GM12878 (cell line): ENCODE results near the gene DDX4. TPM values are rescaled to one million over a fixed set of nuclear protein-coding genes. Genes with fewer than 3 reads are reported as not detected.

ENCODE experiments used
- ATAC-seq: fragments of 200-7000 bp; cut with Tn5 transposase; 3 replicates; pipeline ENCODE4 v1.9.1; 2020; ENCODE audit warnings: mild to moderate bottlenecking, moderate library complexity
- BruUV-seq: library from RNA; stranded (reverse); fragments of 400-500 nt; replicated peaks from 2 replicates; lab custom pipeline; 2021; lab: Mats Ljungman, UMichigan
- CTCF ChIA-PET: fragments of 300-600 bp; sonication (Branson Sonifier 250); formaldehyde crosslinking; extraction: SDS; loops from one replicate; lab custom pipeline; 2021; ENCODE audit warnings: inconsistent platforms; lab: Yijun Ruan, JAX
- POLR2A ChIA-PET: fragments of 350-600 bp; formaldehyde crosslinking; extraction: SDS; loops from one replicate; lab custom pipeline; 2021; ENCODE audit warnings: inconsistent platforms; lab: Charles Lee
- RAD21 ChIA-PET: fragments of 300-600 bp; sonication (Branson Sonifier 250); formaldehyde crosslinking; loops from one replicate; lab custom pipeline; 2023; ENCODE audit warnings: antibody characterized with exemption; ENCODE audit not compliant: unreplicated experiment; lab: Charles Lee
- SMC1A ChIA-PET: fragments of 300-600 bp; sonication (Branson Sonifier 250); formaldehyde crosslinking; loops from one replicate; lab custom pipeline; 2023; ENCODE audit not compliant: unreplicated experiment, uncharacterized antibody; lab: Charles Lee
- DNase-seq: peaks from one replicate; pipeline ENCODE4 v3.0.0-alpha.2; 2011; ENCODE audit warnings: low read depth, low spot score
- FAIRE-seq: peaks from 3 replicates; lab custom pipeline; 2011; peaks lifted over from hg19 to GRCh38; lab: Jason Lieb, UNC
- H2AFZ ChIP-seq: 2 replicates; pipeline ENCODE4 v1.6.0; 2011; ENCODE audit warnings: low read depth, low read length, control low read depth; ENCODE audit not compliant: control insufficient read depth
- H3K27ac ChIP-seq: 2 replicates; pipeline ENCODE4 v1.5.1; 2011; ENCODE audit warnings: control low read depth; ENCODE audit not compliant: control insufficient read depth, insufficient read depth
- H3K27me3 ChIP-seq, 2 experiments: replicated peaks in 1 of 2; 2 replicates each; pipeline versions ENCODE4 v1.6.0 to v1.6.1; 2011; ENCODE audit warnings: low read length in 1 of 2; ENCODE audit not compliant: control insufficient read depth in 2 of 2, insufficient read depth in 2 of 2
- H3K36me3 ChIP-seq, 2 experiments: 2 replicates each; pipeline ENCODE4 v1.5.1; 2011; ENCODE audit warnings: low read length in 1 of 2; ENCODE audit not compliant: control insufficient read depth in 2 of 2, insufficient read depth in 2 of 2
- H3K4me1 ChIP-seq: 2 replicates; pipeline ENCODE4 v1.6.1; 2011; ENCODE audit warnings: mild to moderate bottlenecking, low read length, moderate library complexity, mixed read lengths; ENCODE audit not compliant: control insufficient read depth, insufficient read depth
- H3K4me2 ChIP-seq: 2 replicates; pipeline ENCODE4 v1.6.0; 2011; ENCODE audit warnings: control low read depth; ENCODE audit not compliant: control insufficient read depth, insufficient read depth
- H3K4me3 ChIP-seq: fragments of 200-600 bp; sonication (generic); 2 replicates; pipeline ENCODE4 v1.5.1; 2016
- H3K79me2 ChIP-seq: 2 replicates; pipeline ENCODE4 v1.6.0; 2011; ENCODE audit warnings: low read length; ENCODE audit not compliant: control insufficient read depth, insufficient read depth
- H3K9ac ChIP-seq: 2 replicates; pipeline ENCODE4 v1.8.0; 2011; ENCODE audit warnings: low read length, control low read depth, mixed read lengths; ENCODE audit not compliant: control insufficient read depth, insufficient read depth
- H3K9me3 ChIP-seq: replicated peaks from 3 replicates; pipeline ENCODE4 v1.5.1; 2011; ENCODE audit warnings: mild to moderate bottlenecking, low read length; ENCODE audit not compliant: control insufficient read depth, insufficient read depth
- H4K20me1 ChIP-seq: 2 replicates; pipeline ENCODE4 v1.6.0; 2011; ENCODE audit not compliant: control insufficient read depth, insufficient read depth
- ATF7 ChIP-seq: fragments of 450-650 bp; IDR thresholded peaks from 2 replicates; pipeline ENCODE4 v1.6.1; 2016; ENCODE audit warnings: low read depth, mild to moderate bottlenecking
- HDGF ChIP-seq: fragments of 450-650 bp; IDR thresholded peaks from 2 replicates; pipeline ENCODE4 v1.6.1; 2016; ENCODE audit warnings: antibody characterized with exemption
- LARP7 ChIP-seq: fragments of 450-650 bp; IDR thresholded peaks from 2 replicates; pipeline ENCODE4 v1.6.1; 2017; ENCODE audit warnings: mild to moderate bottlenecking
- MEF2B ChIP-seq: fragments of 450-650 bp; IDR thresholded peaks from 2 replicates; pipeline ENCODE4 v1.6.1; 2018; ENCODE audit warnings: mild to moderate bottlenecking, moderate library complexity; ENCODE audit not compliant: partially characterized antibody, poor library complexity, severe bottlenecking
- MTA3 ChIP-seq: IDR thresholded peaks from 2 replicates; pipeline ENCODE4 v1.6.1; 2012; ENCODE audit warnings: low read length, inconsistent platforms, borderline replicate concordance
- NR2C1 ChIP-seq: fragments of 450-650 bp; IDR thresholded peaks from 2 replicates; pipeline ENCODE4 v1.6.1; 2017; ENCODE audit warnings: antibody characterized with exemption, mild to moderate bottlenecking, moderate library complexity
- PML ChIP-seq: IDR thresholded peaks from 2 replicates; pipeline ENCODE4 v1.6.1; 2012; ENCODE audit warnings: low read length, inconsistent platforms
- RUNX3 ChIP-seq: IDR thresholded peaks from 2 replicates; pipeline ENCODE4 v1.6.1; 2012; ENCODE audit warnings: low read length, inconsistent platforms
- SMC3 ChIP-seq: IDR thresholded peaks from 2 replicates; pipeline ENCODE4 v1.6.1; 2011; ENCODE audit warnings: low read length, improper control_type of control experiment, borderline replicate concordance
- SREBF1 ChIP-seq: IDR thresholded peaks from 2 replicates; pipeline ENCODE4 v1.6.1; 2012; ENCODE audit warnings: mild to moderate bottlenecking, low read length
- TBL1XR1 ChIP-seq: IDR thresholded peaks from 2 replicates; pipeline ENCODE4 v1.6.1; 2012; ENCODE audit warnings: low read depth, low read length, improper control_type of control experiment
- YBX1 ChIP-seq: fragments of 450-650 bp; IDR thresholded peaks from 2 replicates; pipeline ENCODE4 v1.6.1; 2016; ENCODE audit warnings: antibody characterized with exemption
- WGBS: methylation state at CpG from one replicate; pipeline ENCODE4 v1.1.6; 2016; ENCODE audit warnings: low lambda C conversion rate; ENCODE audit not compliant: insufficient replicate concordance, insufficient coverage; ENCODE audit errors: missing lambda C conversion rate; 5-methylcytosine and 5-hydroxymethylcytosine counted together
- in situ Hi-C: fragments of 300-500 bp; cut with MboI; formaldehyde crosslinking; loops from 9 replicates; pipeline ENCODE4 v1.14.3; 2018; ENCODE audit warnings: mixed read lengths
- intact Hi-C: fragments of 100-400 bp; cut with micrococcal nuclease; formaldehyde crosslinking; loops from one replicate; pipeline ENCODE4 v1.14.2; 2022; ENCODE audit not compliant: unreplicated experiment
- polyA plus RNA-seq, 11 experiments: library from polyadenylated mRNA; depleted of rRNA in 4 of 11; unstranded in 6 of 11; stranded (reverse) in 5 of 11; fragments of >200 nt; fragmentation: Nextera tagmentation in 4 of 11; fragmentation: Illumina TruSeq in 1 of 11; extraction: Ambion mirVana in 4 of 11; extraction: Trizol in 1 of 11; gene quantifications; 1 replicate in 1 of 11; 2 replicates in 10 of 11; pipeline versions ENCODE4 v1.2.1 to v1.2.3, GENCODE V29; 2011 to 2016; ENCODE audit warnings: inconsistent platforms in 2 of 11, missing spikeins in 2 of 11, low read depth in 1 of 11
- total RNA-seq, 4 experiments: library from RNA; depleted of rRNA in 3 of 4; stranded (reverse); fragments of >200 nt in 3 of 4; fragmentation: Illumina TruSeq in 1 of 4; extraction: Trizol in 1 of 4; gene quantifications; 2 replicates each; pipeline versions ENCODE4 v1.2.1 to v1.2.3, GENCODE V29; 2013 to 2021
- TF ChIP-seq, protein P1 (sequence below): fragments of 450-650 bp; IDR thresholded peaks from 2 replicates; pipeline ENCODE4 v1.6.1; 2017; ENCODE audit warnings: mild to moderate bottlenecking, moderate library complexity
- TF ChIP-seq, protein P2 (sequence below): IDR thresholded peaks from 2 replicates; pipeline ENCODE4 v1.6.1; 2011; ENCODE audit warnings: low read depth, mild to moderate bottlenecking, low read length, moderate library complexity, borderline replicate concordance; ENCODE audit errors: extremely low read depth
- TF ChIP-seq, protein P3 (sequence below): IDR thresholded peaks from 2 replicates; pipeline ENCODE4 v1.6.1; 2011; ENCODE audit warnings: low read depth, low read length, improper control_type of control experiment, borderline replicate concordance

Gene DDX4
- total and polyA plus RNA-seq, 10 of the 15 experiments (the other 5 are each of a cell fraction or from before 2014, with no cell fraction given), result 0.05 to 0.36 (median 0.09) TPM; not detected in 4

DNA sequence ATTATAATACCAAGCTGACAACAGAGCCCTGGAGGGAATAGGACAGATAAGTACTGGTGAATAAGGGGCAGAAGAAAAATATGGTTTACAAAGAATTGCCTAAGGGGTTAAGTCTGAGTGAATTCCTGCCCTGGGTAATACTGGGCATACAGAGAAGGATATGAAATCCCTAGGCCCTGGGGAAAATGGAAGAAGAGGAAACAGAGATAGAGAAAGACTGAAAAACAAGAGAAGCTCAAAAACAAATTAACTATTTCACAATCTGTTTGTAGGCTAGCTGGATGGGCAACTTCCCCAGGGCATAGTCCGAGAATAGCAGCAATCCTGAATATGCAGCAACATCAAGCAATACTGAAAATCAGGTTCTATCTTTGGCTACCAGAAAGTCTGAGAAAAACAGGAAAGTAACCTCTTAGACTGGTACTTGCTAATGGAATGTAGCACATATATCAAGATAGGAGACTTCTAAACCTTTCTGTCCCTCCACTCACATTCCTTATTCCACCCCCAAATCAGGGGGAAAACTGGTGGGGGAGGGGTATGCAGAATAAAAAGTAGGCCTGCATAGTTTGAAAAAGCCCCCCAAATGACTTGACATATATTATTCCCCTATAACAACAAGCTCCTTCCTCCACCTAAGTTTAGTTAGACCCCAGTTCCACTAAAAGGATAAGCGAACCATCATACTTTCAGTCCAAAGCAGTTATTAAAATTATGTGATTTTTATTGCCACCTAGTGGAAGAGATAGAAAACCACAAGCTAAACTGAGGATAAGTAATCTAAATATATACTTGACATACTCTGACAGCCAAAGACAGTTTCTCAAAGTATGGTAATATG, 46.4 kb upstream of the DDX4 start (continued):
- TF ChIP-seq SMC3, result peak; percentile 59
- TF ChIP-seq, protein P1, sequence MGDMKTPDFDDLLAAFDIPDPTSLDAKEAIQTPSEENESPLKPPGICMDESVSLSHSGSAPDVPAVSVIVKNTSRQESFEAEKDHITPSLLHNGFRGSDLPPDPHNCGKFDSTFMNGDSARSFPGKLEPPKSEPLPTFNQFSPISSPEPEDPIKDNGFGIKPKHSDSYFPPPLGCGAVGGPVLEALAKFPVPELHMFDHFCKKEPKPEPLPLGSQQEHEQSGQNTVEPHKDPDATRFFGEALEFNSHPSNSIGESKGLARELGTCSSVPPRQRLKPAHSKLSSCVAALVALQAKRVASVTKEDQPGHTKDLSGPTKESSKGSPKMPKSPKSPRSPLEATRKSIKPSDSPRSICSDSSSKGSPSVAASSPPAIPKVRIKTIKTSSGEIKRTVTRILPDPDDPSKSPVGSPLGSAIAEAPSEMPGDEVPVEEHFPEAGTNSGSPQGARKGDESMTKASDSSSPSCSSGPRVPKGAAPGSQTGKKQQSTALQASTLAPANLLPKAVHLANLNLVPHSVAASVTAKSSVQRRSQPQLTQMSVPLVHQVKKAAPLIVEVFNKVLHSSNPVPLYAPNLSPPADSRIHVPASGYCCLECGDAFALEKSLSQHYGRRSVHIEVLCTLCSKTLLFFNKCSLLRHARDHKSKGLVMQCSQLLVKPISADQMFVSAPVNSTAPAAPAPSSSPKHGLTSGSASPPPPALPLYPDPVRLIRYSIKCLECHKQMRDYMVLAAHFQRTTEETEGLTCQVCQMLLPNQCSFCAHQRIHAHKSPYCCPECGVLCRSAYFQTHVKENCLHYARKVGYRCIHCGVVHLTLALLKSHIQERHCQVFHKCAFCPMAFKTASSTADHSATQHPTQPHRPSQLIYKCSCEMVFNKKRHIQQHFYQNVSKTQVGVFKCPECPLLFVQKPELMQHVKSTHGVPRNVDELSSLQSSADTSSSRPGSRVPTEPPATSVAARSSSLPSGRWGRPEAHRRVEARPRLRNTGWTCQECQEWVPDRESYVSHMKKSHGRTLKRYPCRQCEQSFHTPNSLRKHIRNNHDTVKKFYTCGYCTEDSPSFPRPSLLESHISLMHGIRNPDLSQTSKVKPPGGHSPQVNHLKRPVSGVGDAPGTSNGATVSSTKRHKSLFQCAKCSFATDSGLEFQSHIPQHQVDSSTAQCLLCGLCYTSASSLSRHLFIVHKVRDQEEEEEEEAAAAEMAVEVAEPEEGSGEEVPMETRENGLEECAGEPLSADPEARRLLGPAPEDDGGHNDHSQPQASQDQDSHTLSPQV, result no peak
- TF ChIP-seq TBL1XR1, result no peak
- TF ChIP-seq MTA3, result no peak
- TF ChIP-seq LARP7, result no peak

DNA sequence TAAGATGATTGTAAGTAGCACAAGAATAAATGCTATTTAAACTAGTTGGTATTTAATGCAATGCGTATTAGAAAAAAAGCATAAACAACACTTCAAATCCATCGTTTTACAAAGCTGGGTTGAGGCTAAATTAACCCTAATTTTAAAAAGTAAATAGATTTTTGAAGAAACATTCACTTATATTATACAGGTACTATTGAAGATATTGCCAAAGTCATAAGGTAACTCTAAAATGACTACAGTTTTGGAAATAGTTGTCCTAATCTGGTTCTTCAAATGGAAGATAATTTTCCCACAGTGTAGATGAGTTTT, 45.8 kb upstream of the DDX4 start:
- FAIRE-seq, result no peak
- intact Hi-C loops, result loop anchor here (1.0 to 10.0 kb wide), 5 partner anchors 157 to 510 kb away; partner anchors contain the start of genes MCIDAS and PLPP1
- WGBS, result 76% methylated on average over 2 of the region's 2 CpGs
- TF ChIP-seq PML (no peak), YBX1 (no peak), MEF2B (no peak), HDGF (no peak), RUNX3 (no peak), SREBF1 (no peak), NR2C1 (no peak), ATF7 (no peak)
- TF ChIP-seq, protein P2, sequence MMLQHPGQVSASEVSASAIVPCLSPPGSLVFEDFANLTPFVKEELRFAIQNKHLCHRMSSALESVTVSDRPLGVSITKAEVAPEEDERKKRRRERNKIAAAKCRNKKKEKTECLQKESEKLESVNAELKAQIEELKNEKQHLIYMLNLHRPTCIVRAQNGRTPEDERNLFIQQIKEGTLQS, result no peak
- TF ChIP-seq, protein P3, sequence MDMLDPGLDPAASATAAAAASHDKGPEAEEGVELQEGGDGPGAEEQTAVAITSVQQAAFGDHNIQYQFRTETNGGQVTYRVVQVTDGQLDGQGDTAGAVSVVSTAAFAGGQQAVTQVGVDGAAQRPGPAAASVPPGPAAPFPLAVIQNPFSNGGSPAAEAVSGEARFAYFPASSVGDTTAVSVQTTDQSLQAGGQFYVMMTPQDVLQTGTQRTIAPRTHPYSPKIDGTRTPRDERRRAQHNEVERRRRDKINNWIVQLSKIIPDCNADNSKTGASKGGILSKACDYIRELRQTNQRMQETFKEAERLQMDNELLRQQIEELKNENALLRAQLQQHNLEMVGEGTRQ, result no peak

More for the DNA sequence above, 45.8 kb upstream of the DDX4 start:
- Histone ChIP-seq H3K9ac (no peak overlapping the region), H2AFZ (no peak overlapping the region), H3K9me3 (no peaks in the 10 kb centered on the region; the same call in 2 of the 3 replicates), H3K36me3 (no peaks in the 10 kb centered on the region; a peak in 1 of 4 replicates), H4K20me1 (no peaks in the 10 kb centered on the region), H3K27me3 (no peaks in the 10 kb centered on the region), H3K4me3 (no peak overlapping the region), H3K79me2 (no peaks in the 10 kb centered on the region), H3K4me2 (no peak overlapping the region), H3K27ac (no peak overlapping the region), H3K4me1 (no peaks in the 10 kb centered on the region)
- SMC1A ChIA-PET, result interaction anchor here (0.8 to 2.1 kb wide), 20 partner anchors 9 to 520 kb away, joined by 3 to 11 read pairs (median 5); no protein-coding TSS in a partner anchor
- DNase-seq (no peak), ATAC-seq (no peak)
- RAD21 ChIA-PET, result interaction anchor here (0.6 to 2.1 kb wide), 17 partner anchors 9 to 520 kb away, joined by 3 to 16 read pairs (median 4); no protein-coding TSS in a partner anchor
- CTCF ChIA-PET, result interaction anchor here (0.6 to 2.6 kb wide), 41 partner anchors 10 to 521 kb away, joined by 3 to 31 read pairs (median 4); partner anchors contain the start of genes CDC20B, DHX29 and MTREX
- in situ Hi-C loops, result no loop called here
- POLR2A ChIA-PET, result no interaction called here
- BruUV-seq, result no TSS peak
